ENCODE results near the gene MAP7D2. TPM values are rescaled to one million over a fixed set of nuclear protein-coding genes. Genes with fewer than 3 reads are reported as not detected.

MAP7D2 gene
- total and polyA plus RNA-seq, 9 of the 15 experiments (the other 6 are each of a cell fraction or from before 2014, with no cell fraction given), result 0.01 to 0.04 (median 0.03) TPM; not detected in 4

DNA sequence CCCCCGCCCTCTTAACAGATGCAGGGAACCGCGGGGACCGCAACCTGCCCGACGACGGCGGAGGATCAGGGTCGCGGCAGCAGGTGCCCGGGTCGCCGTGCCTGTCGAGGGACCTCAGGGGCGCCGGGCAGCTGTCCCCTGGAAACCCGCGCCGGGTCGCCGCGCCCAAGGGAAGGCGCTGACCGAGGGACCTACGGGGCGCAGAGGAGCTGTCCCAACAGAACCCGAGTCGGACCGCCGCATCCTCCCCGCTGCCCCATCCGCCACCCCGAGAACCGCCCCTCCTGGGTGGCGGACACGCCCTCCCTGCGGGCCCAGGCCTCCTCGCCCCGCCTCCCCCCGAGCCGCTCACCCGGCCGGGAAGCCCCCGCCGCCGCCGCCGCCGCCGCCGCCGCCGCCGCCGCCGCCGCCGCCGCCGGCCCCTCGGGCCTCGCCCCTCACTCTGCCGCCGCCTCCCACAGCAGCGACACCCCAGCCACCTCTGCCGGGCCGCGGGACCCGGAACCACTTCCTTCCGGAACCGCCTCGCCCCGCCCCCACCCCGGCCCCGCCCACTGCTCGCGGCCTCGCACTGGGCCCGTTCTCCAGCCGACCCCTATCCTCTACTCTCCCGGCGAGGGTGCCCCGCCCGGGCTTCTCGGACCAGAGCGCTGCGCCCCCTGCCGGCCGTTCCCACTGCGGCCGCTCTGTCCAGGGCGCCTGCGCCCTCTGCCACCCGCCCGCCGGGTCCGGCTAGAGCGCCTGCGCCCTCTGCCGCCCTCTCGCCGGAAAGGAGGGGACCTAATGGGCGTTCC lies 126.0 kb downstream of the MAP7D2 start, which contains the start of gene BCLAF3 (continued):
- no peak for TF ChIP-seq NR0B1 (IDR thresholded peaks at IDR 0.05; ENCODE audit: partially characterized antibody)
- TF ChIP-seq ELF1 (tag; IDR thresholded peaks at IDR 0.05), result peak; percentile 84
- TF ChIP-seq ZNF253 (CRISPR knock-in tag; conservative IDR thresholded peaks at IDR 0.05), result no peak
- TF ChIP-seq HMG20A (CRISPR knock-in tag; conservative IDR thresholded peaks at IDR 0.05), result no peak
- TF ChIP-seq CCNT2 (IDR thresholded peaks at IDR 0.05; ENCODE audit: borderline replicate concordance, extremely low read depth, insufficient read length, low read depth, low read length), result peak; percentile 22
- no peak for TF ChIP-seq ZNF280B (CRISPR knock-in tag; IDR thresholded peaks at IDR 0.05)
- TF ChIP-seq PHF8 (IDR thresholded peaks at IDR 0.05; ENCODE audit: borderline replicate concordance, low read length), result peak; percentile 24; the same call in 1 of the 2 replicates
